A673 (cell line): ENCODE data around the gene HNRNPDL. TPM values are rescaled to one million over a fixed set of nuclear protein-coding genes. Genes with fewer than 3 reads are reported as not detected.
"Not testable (repeated sequence)": the region's sequence is repeated elsewhere in the genome, so short reads cannot be mapped to it uniquely, and the experiment has no call there.

Experiments used
- BruUV-seq: library from RNA; stranded (reverse); fragments of 400-500 nt; replicated peaks from 2 replicates; lab custom pipeline; 2021; lab: Mats Ljungman, UMichigan
- CTCF ChIA-PET: fragments of 300-600 bp; sonication (Branson Sonifier 250); formaldehyde crosslinking; loops from one replicate; lab custom pipeline; 2022; ENCODE audit warnings: antibody characterized with exemption; lab: Charles Lee
- POLR2A ChIA-PET: fragments of 300-600 bp; sonication (Branson Sonifier 250); formaldehyde crosslinking; loops from one replicate; lab custom pipeline; 2022; ENCODE audit warnings: antibody characterized with exemption; ENCODE audit not compliant: low non-redundant PET; lab: Charles Lee
- DNase-seq: peaks from one replicate; pipeline ENCODE4 v3.0.0-alpha.2; 2015; ENCODE audit warnings: low spot score
- H3K27ac ChIP-seq: fragments of 200-600 bp; sonication (generic); 2 replicates; pipeline ENCODE4 v1.5.1; 2016; ENCODE audit warnings: mixed run types, low read depth, mild to moderate bottlenecking, mixed read lengths, antibody characterized with exemption, low read length; ENCODE audit not compliant: poor library complexity, severe bottlenecking
- H3K27me3 ChIP-seq: fragments of 200-600 bp; sonication (generic); replicated peaks from 2 replicates; pipeline ENCODE4 v1.6.1; 2017; ENCODE audit warnings: mixed run types, low read depth, mild to moderate bottlenecking, mixed read lengths, antibody characterized with exemption, low read length; ENCODE audit not compliant: insufficient read depth, poor library complexity
- H3K36me3 ChIP-seq: fragments of 200-600 bp; sonication (generic); 2 replicates; pipeline ENCODE4 v1.6.1; 2016; ENCODE audit warnings: mixed run types, mild to moderate bottlenecking, mixed read lengths, antibody characterized with exemption, low read length; ENCODE audit not compliant: insufficient read depth, poor library complexity, severe bottlenecking
- H3K4me1 ChIP-seq: fragments of 200-600 bp; sonication (generic); 2 replicates; pipeline ENCODE4 v1.6.1; 2017; ENCODE audit warnings: mixed run types, mild to moderate bottlenecking, mixed read lengths, antibody characterized with exemption, low read length; ENCODE audit not compliant: insufficient read depth, poor library complexity, severe bottlenecking
- H3K4me3 ChIP-seq: fragments of 200-600 bp; sonication (generic); 2 replicates; pipeline ENCODE4 v1.5.1; 2016; ENCODE audit warnings: low read depth, mixed run types, mild to moderate bottlenecking, mixed read lengths, low read length; ENCODE audit not compliant: poor library complexity, severe bottlenecking
- H3K9me3 ChIP-seq: fragments of 200-600 bp; sonication (generic); 2 replicates; pipeline ENCODE4 v1.6.1; 2016; ENCODE audit warnings: mixed run types, low read depth, mild to moderate bottlenecking, mixed read lengths, antibody characterized with exemption, low read length; ENCODE audit not compliant: poor library complexity, severe bottlenecking
- CTCF ChIP-seq: fragments of 300-800, 200-600 bp; sonication (generic); conservative IDR thresholded peaks from 2 replicates; pipeline ENCODE4 v1.5.1; 2017; ENCODE audit warnings: low read depth, mild to moderate bottlenecking, antibody characterized with exemption, low read length, moderate library complexity, mixed read lengths
- EZH2 ChIP-seq: fragments of 200-600 bp; sonication (generic); IDR thresholded peaks from 2 replicates; pipeline ENCODE4 v1.6.1; 2017; ENCODE audit warnings: borderline replicate concordance, low read depth, mild to moderate bottlenecking, mixed read lengths, antibody characterized with exemption, low read length; ENCODE audit not compliant: poor library complexity, severe bottlenecking
- intact Hi-C: fragments of 100-400 bp; cut with micrococcal nuclease; formaldehyde crosslinking; loops from one replicate; pipeline ENCODE4 v1.10.0; 2022; ENCODE audit not compliant: unreplicated experiment
- total RNA-seq: library from RNA; stranded (reverse); gene quantifications from 2 replicates; pipeline ENCODE4 v1.2.3, GENCODE V29; 2021

Gene HNRNPDL
- total RNA-seq, 1 experiment from 2014 or later: 320 TPM

- no TSS peak for BruUV-seq
- H3K9me3 ChIP-seq: no peaks in the 10 kb centered on the region
- CTCF ChIA-PET: no interaction called here
- intact Hi-C loops: no loop called here
- no peak overlapping the region for H3K4me3 ChIP-seq
- POLR2A ChIA-PET: no interaction called here
- H3K27ac ChIP-seq: no peak overlapping the region
- no peak for TF ChIP-seq CTCF
- TF ChIP-seq EZH2: no peak
- no peak for DNase-seq
- H3K27me3 ChIP-seq: no peaks in the 10 kb centered on the region
- H3K4me1 ChIP-seq: no peaks in the 10 kb centered on the region
- H3K36me3 ChIP-seq: no peaks in the 10 kb centered on the region
Observed at GRCh38 chr4:82473621-82474164, 43.4 kb upstream of the HNRNPDL start.

GRCh38 chr4:82473080-82473479 lies 42.8 kb upstream of the HNRNPDL start:
- H3K4me1 ChIP-seq, H3K27ac ChIP-seq, H3K36me3 ChIP-seq, CTCF ChIA-PET, DNase-seq, POLR2A ChIA-PET, H3K9me3 ChIP-seq, H3K27me3 ChIP-seq, intact Hi-C loops, H3K4me3 ChIP-seq, BruUV-seq: not testable (repeated sequence)

GRCh38 chr4:82469791-82470345 lies 39.6 kb upstream of the HNRNPDL start:
- intact Hi-C loops: loop anchor here (10.0 kb wide), 2 partner anchors 335 to 815 kb away; partner anchors contain the start of gene COQ2

More at GRCh38 chr4:82469791-82470345, 39.6 kb upstream of the HNRNPDL start:
- no peak overlapping the region for H3K27ac ChIP-seq
- H3K36me3 ChIP-seq: no peaks in the 10 kb centered on the region
- no peak for TF ChIP-seq CTCF
- TF ChIP-seq EZH2: no peak
- POLR2A ChIA-PET: interaction anchor here (0.6 kb wide), 1 partner anchor 76 kb away, joined by 5 read pairs; no protein-coding TSS in a partner anchor
- H3K4me3 ChIP-seq: no peak overlapping the region
- CTCF ChIA-PET: no interaction called here
- no peaks in the 10 kb centered on the region for H3K9me3 ChIP-seq
- no TSS peak for BruUV-seq
- DNase-seq: no peak
- no peaks in the 10 kb centered on the region for H3K27me3 ChIP-seq
- H3K4me1 ChIP-seq: no peaks in the 10 kb centered on the region
